Keratinocyte (primary cell): Measurements from ENCODE around the gene SLC37A1.

Experiments used
- CTCF ChIP-seq, 3 experiments: IDR thresholded peaks in 1 of 3; conservative IDR thresholded peaks in 1 of 3; optimal IDR thresholded peaks in 1 of 3; 2 replicates in 2 of 3; 3 replicates in 1 of 3; pipeline versions ENCODE3 to v1.5.1; 2011; ENCODE audit warnings: low read length in 3 of 3, mild to moderate bottlenecking in 3 of 3, moderate library complexity in 2 of 3, control low read depth in 1 of 3, inconsistent platforms in 1 of 3; ENCODE audit not compliant: insufficient read depth in 2 of 3; ENCODE audit errors: extremely low read depth in 1 of 3
- EZH2 ChIP-seq: IDR thresholded peaks from one replicate; pipeline ENCODE4 v1.6.1; 2012; ENCODE audit warnings: inconsistent platforms, mild to moderate bottlenecking, low read length, moderate library complexity

GRCh38 chr21:42514883-42515228 is 1.2 kb downstream of the SLC37A1 start:
- no peak for TF ChIP-seq CTCF (optimal IDR thresholded peaks at IDR 0.05 in 1 of 3, IDR thresholded peaks at IDR 0.05 in 1 of 3, conservative IDR thresholded peaks at IDR 0.05 in 1 of 3; ENCODE audit: extremely low read depth in 1 of 3, insufficient read depth in 2 of 3, low read length in 3 of 3)
- no peak for TF ChIP-seq EZH2
